CD4-positive, alpha-beta T cell (primary cell): ENCODE data around the gene CDH5. TPM values are rescaled to one million over a fixed set of nuclear protein-coding genes. Genes with fewer than 3 reads are reported as not detected.

Experiments used
- ATAC-seq: fragments of 200-7000 bp; cut with Tn5 transposase; one replicate; pipeline ENCODE4 v1.10.0; 2022; ENCODE audit warnings: mild to moderate bottlenecking; ENCODE audit not compliant: poor library complexity
- CTCF ChIA-PET: fragments of 350-600 bp; sonication (Branson Sonifier 250); formaldehyde crosslinking; loops from one replicate; lab custom pipeline; 2021; ENCODE audit warnings: antibody characterized with exemption, inconsistent platforms; lab: Charles Lee
- POLR2A ChIA-PET: fragments of 350-600 bp; sonication (Branson Sonifier 250); formaldehyde crosslinking; loops from one replicate; lab custom pipeline; 2021; ENCODE audit warnings: antibody characterized with exemption, inconsistent platforms; lab: Charles Lee
- DNase-seq, 14 experiments: peaks; one replicate each; pipeline ENCODE4 v3.0.0-alpha.2; 2013 to 2020; ENCODE audit warnings: mixed read lengths in 2 of 14
- H3K27ac ChIP-seq, 2 donors: one replicate each; pipeline versions ENCODE4 v1.5.1 to v1.7.0; 2013; ENCODE audit warnings: low read length in 2 of 2, low read depth in 1 of 2, mild to moderate bottlenecking in 1 of 2
- H3K27me3 ChIP-seq, 2 experiments: 1 replicate in 1 of 2; 2 replicates in 1 of 2; pipeline versions ENCODE4 v1.6.1 to v1.7.0; 2013; ENCODE audit warnings: low read length in 2 of 2, control low read depth in 1 of 2, mild to moderate bottlenecking in 1 of 2, moderate library complexity in 1 of 2; ENCODE audit not compliant: insufficient read depth in 2 of 2, control insufficient read depth in 1 of 2
- H3K36me3 ChIP-seq: one replicate; pipeline ENCODE4 v1.6.1; 2013; ENCODE audit warnings: low read length, control low read depth; ENCODE audit not compliant: insufficient read depth
- H3K4me1 ChIP-seq: one replicate; pipeline ENCODE4 v1.6.1; 2013; ENCODE audit warnings: low read length, control low read depth; ENCODE audit not compliant: insufficient read depth
- H3K4me3 ChIP-seq: one replicate; pipeline ENCODE4 v1.5.1; 2013; ENCODE audit warnings: mild to moderate bottlenecking, low read length, moderate library complexity
- H3K9me3 ChIP-seq, 2 experiments: 1 replicate in 1 of 2; 2 replicates in 1 of 2; pipeline versions ENCODE4 v1.6.1 to v1.7.0; 2013; ENCODE audit warnings: low read length in 2 of 2, mild to moderate bottlenecking in 2 of 2, control low read depth in 1 of 2, moderate library complexity in 1 of 2; ENCODE audit not compliant: control insufficient read depth in 1 of 2, insufficient read depth in 1 of 2
- H3K27ac Mint-ChIP-seq: one replicate; pipeline ENCODE4 v1.8.0; 2020; ENCODE audit warnings: mixed read lengths
- H3K27me3 Mint-ChIP-seq: one replicate; pipeline ENCODE4 v1.8.0; 2021; ENCODE audit warnings: mixed read lengths
- H3K36me3 Mint-ChIP-seq: one replicate; pipeline ENCODE4 v1.8.0; 2021; ENCODE audit warnings: low read depth, mixed read lengths
- H3K4me1 Mint-ChIP-seq: one replicate; pipeline ENCODE4 v1.8.0; 2021; ENCODE audit warnings: low read depth, mixed read lengths
- H3K4me3 Mint-ChIP-seq: one replicate; pipeline ENCODE4 v1.8.0; 2020; ENCODE audit warnings: mild to moderate bottlenecking, mixed read lengths
- H3K9me3 Mint-ChIP-seq: one replicate; pipeline ENCODE4 v1.8.0; 2020; ENCODE audit warnings: mixed read lengths
- intact Hi-C, 2 experiments: fragments of 100-400 bp; cut with DNase I in 1 of 2; cut with micrococcal nuclease in 1 of 2; formaldehyde crosslinking; loops; one replicate each; pipeline versions ENCODE4 v1.15.1 to v1.9.0; 2023 to 2025; cut with DNase I, micrococcal nuclease
- total RNA-seq, 174 experiments: library from RNA in 2 of 174; stranded (reverse) in 2 of 174; gene quantifications; one replicate each; pipeline ENCODE4 v1.2.3 and lab custom pipeline; 2021 to 2026
- TF ChIP-seq, protein P1 (sequence below): fragments of 200-600 bp; IDR thresholded peaks from one replicate; pipeline ENCODE4 v1.8.0; 2022; ENCODE audit warnings: antibody characterized with exemption, mild to moderate bottlenecking

CDH5 gene
- total RNA-seq, 2 experiments from 2014 or later = not detected

DNA sequence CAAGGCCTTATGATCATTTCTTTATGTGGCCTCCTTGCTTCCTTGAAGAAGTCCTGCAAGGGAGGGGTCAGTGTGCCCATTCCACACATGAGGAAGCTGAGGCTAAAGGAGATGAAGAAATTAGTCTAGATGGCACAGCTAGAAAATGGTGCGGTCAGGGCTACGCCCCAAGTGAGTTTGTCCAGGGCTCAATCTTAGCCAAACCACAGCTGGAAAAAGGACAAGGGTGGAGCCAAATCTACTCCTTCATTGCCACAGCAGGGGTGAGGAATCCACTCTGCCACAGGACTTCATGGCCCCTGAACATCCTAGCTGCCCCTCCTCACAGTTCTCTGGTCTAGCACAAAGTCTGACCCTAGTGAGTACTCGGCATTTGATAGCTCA is 76.8 kb downstream of the CDH5 start:
- Mint-ChIP-seq H3K4me3 (no peak overlapping the region), H3K9me3 (no peaks in the 10 kb centered on the region), H3K4me1 (no peaks in the 10 kb centered on the region), H3K27me3 (peaks cover 34% of the 10 kb centered on the region), H3K36me3 (no peaks in the 10 kb centered on the region), H3K27ac (no peak overlapping the region)
- ATAC-seq = no peak
- intact Hi-C loops = no loop called here
- no peak for DNase-seq
- Histone ChIP-seq H3K4me3 (no peak overlapping the region), H3K9me3 (no peaks in the 10 kb centered on the region), H3K27ac (no peak overlapping the region), H3K36me3 (no peaks in the 10 kb centered on the region), H3K4me1 (no peaks in the 10 kb centered on the region), H3K27me3 (peaks cover 0 to 7% of the 10 kb centered on the region in 2 experiments)
- ChIA-PET CTCF (no interaction called here), POLR2A (no interaction called here)
- TF ChIP-seq, protein P1, sequence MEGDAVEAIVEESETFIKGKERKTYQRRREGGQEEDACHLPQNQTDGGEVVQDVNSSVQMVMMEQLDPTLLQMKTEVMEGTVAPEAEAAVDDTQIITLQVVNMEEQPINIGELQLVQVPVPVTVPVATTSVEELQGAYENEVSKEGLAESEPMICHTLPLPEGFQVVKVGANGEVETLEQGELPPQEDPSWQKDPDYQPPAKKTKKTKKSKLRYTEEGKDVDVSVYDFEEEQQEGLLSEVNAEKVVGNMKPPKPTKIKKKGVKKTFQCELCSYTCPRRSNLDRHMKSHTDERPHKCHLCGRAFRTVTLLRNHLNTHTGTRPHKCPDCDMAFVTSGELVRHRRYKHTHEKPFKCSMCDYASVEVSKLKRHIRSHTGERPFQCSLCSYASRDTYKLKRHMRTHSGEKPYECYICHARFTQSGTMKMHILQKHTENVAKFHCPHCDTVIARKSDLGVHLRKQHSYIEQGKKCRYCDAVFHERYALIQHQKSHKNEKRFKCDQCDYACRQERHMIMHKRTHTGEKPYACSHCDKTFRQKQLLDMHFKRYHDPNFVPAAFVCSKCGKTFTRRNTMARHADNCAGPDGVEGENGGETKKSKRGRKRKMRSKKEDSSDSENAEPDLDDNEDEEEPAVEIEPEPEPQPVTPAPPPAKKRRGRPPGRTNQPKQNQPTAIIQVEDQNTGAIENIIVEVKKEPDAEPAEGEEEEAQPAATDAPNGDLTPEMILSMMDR = no peak

GRCh38 chr16:66444049-66444481 is 77.6 kb downstream of the CDH5 start:
- POLR2A ChIA-PET = no interaction called here
- CTCF ChIA-PET = no interaction called here
- intact Hi-C loops = no loop called here
- Mint-ChIP-seq H3K27ac (no peak overlapping the region), H3K4me3 (no peak overlapping the region), H3K27me3 (peaks cover 26% of the 10 kb centered on the region), H3K36me3 (no peaks in the 10 kb centered on the region), H3K4me1 (no peaks in the 10 kb centered on the region), H3K9me3 (no peaks in the 10 kb centered on the region)
- Histone ChIP-seq H3K4me3 (no peak overlapping the region), H3K9me3 (no peaks in the 10 kb centered on the region), H3K27me3 (peaks cover 0 to 7% of the 10 kb centered on the region in 2 experiments), H3K27ac (no peak overlapping the region), H3K4me1 (no peaks in the 10 kb centered on the region), H3K36me3 (no peaks in the 10 kb centered on the region)
- TF ChIP-seq, protein P1 = no peak
- ATAC-seq (no peak), DNase-seq (no peak)

DNA sequence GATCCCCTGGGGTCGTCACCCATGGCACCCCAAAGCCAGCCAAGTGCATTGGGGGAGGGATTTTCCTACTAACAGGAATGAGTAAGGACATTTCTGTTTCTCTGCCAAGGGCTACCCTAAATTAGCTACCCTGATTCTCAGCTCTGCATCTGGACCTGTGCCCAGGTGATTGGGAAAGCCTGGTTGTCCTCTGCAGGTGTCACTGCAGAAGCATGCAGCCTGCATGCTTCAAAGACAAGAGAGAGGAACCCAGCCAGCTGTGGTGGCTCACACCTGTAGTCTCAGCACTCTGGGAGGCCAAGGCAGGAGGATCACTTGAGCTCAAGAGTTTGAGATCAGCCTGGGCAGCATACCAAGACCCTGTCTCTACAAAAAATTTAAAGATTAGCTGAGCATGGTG is 80.2 kb downstream of the CDH5 start:
- Mint-ChIP-seq H3K9me3 (no peaks in the 10 kb centered on the region), H3K36me3 (no peaks in the 10 kb centered on the region), H3K27me3 (peaks cover 17% of the 10 kb centered on the region), H3K4me3 (no peak overlapping the region), H3K4me1 (no peaks in the 10 kb centered on the region), H3K27ac (no peak overlapping the region)
- intact Hi-C loops = no loop called here
- Histone ChIP-seq H3K9me3 (no peaks in the 10 kb centered on the region), H3K36me3 (no peaks in the 10 kb centered on the region), H3K27ac (no peak overlapping the region), H3K4me3 (no peak overlapping the region), H3K27me3 (peaks cover 0 to 5% of the 10 kb centered on the region in 2 experiments), H3K4me1 (no peaks in the 10 kb centered on the region)
- ChIA-PET CTCF (no interaction called here), POLR2A (no interaction called here)
- TF ChIP-seq, protein P1 = no peak
- ATAC-seq (no peak), DNase-seq (no peak)
